ENCODE measurements around the gene STRA8.

The STRA8 gene

GRCh38 chr7:135291809-135292253 is 58.2 kb downstream of the STRA8 start:
- no peak for TF ChIP-seq CTCF (IDR thresholded peaks at IDR 0.05; ENCODE audit: low read depth, low read length)
- DNase-seq (ENCODE audit: low read depth, low spot score), result peak; percentile 88
- in situ Hi-C loops (cut with HindIII; ENCODE audit: low sequenced_read_pairs), result no loop called here
- no peak overlapping the region for H3K4me3 ChIP-seq (ENCODE audit: low read depth, low read length)

GRCh38 chr7:135299235-135299634 is 65.6 kb downstream of the STRA8 start:
- TF ChIP-seq CTCF (IDR thresholded peaks at IDR 0.05; ENCODE audit: low read depth, low read length), result no peak
- in situ Hi-C loops (cut with HindIII; ENCODE audit: low sequenced_read_pairs), result no loop called here
- no peak overlapping the region for H3K4me3 ChIP-seq (ENCODE audit: low read depth, low read length)
- no peak for DNase-seq (ENCODE audit: low read depth, low spot score)

- no peak for DNase-seq (ENCODE audit: low read depth, low spot score)
- in situ Hi-C loops (cut with HindIII; ENCODE audit: low sequenced_read_pairs), result no loop called here
- H3K4me3 ChIP-seq (ENCODE audit: low read depth, low read length), result no peak overlapping the region
- no peak for TF ChIP-seq CTCF (IDR thresholded peaks at IDR 0.05; ENCODE audit: low read depth, low read length)
These were observed 67.5 kb downstream of the STRA8 start for GRCh38 chr7:135300913-135301765.

Data from astrocyte of the spinal cord (primary cell).